CD14-positive monocyte (primary cell): ENCODE measurements around the gene RPS6KA2. TPM values are rescaled to one million over a fixed set of nuclear protein-coding genes. Genes with fewer than 3 reads are reported as not detected.

ENCODE experiments used
- DNase-seq, 3 donors: peaks; one replicate each; pipeline ENCODE4 v3.0.0-alpha.2; 2011 to 2022
- H2AFZ ChIP-seq: 2 replicates; pipeline ENCODE4 v1.6.0; 2012; ENCODE audit warnings: mild to moderate bottlenecking, low read depth, low read length, inconsistent platforms; ENCODE audit not compliant: insufficient read depth, poor library complexity, severe bottlenecking
- H3K27ac ChIP-seq, 2 donors: 1 replicate in 1 of 2; 2 replicates in 1 of 2; pipeline ENCODE4 v1.5.1; 2012 to 2013; ENCODE audit warnings: low read length in 2 of 2, control low read depth in 1 of 2, inconsistent platforms in 1 of 2, low read depth in 1 of 2, mild to moderate bottlenecking in 1 of 2
- H3K27me3 ChIP-seq, 2 donors: one replicate each; pipeline versions ENCODE4 v1.6.0 to v1.6.1; 2011 to 2013; ENCODE audit warnings: low read length in 2 of 2; ENCODE audit not compliant: control insufficient read depth in 2 of 2, insufficient read depth in 2 of 2
- H3K36me3 ChIP-seq, 2 donors: replicated peaks in 1 of 2; 1 replicate in 1 of 2; 2 replicates in 1 of 2; pipeline versions ENCODE4 v1.5.1 to v1.6.1; 2012 to 2013; ENCODE audit warnings: low read length in 2 of 2, control low read depth in 1 of 2, inconsistent platforms in 1 of 2, mild to moderate bottlenecking in 1 of 2; ENCODE audit not compliant: insufficient read depth in 2 of 2, control insufficient read depth in 1 of 2
- H3K4me1 ChIP-seq, 2 donors: 1 replicate in 1 of 2; 2 replicates in 1 of 2; pipeline versions ENCODE4 v1.5.1 to v1.6.1; 2012 to 2013; ENCODE audit warnings: low read length in 2 of 2, control low read depth in 1 of 2, inconsistent platforms in 1 of 2, mild to moderate bottlenecking in 1 of 2, moderate library complexity in 1 of 2; ENCODE audit not compliant: insufficient read depth in 2 of 2, control insufficient read depth in 1 of 2
- H3K4me2 ChIP-seq: replicated peaks from 2 replicates; pipeline ENCODE3; 2012; ENCODE audit warnings: low read length, moderate library complexity, mild to moderate bottlenecking; ENCODE audit not compliant: poor library complexity, severe bottlenecking; ENCODE audit errors: extremely low read depth
- H3K4me3 ChIP-seq, 3 experiments: fragments of 200-600 bp in 1 of 3; sonication (generic) in 1 of 3; replicated peaks in 1 of 3; 1 replicate in 2 of 3; 2 replicates in 1 of 3; pipeline ENCODE4 v1.5.1; 2011 to 2013; ENCODE audit warnings: low read length in 3 of 3, mild to moderate bottlenecking in 3 of 3, control low read depth in 2 of 3, low read depth in 2 of 3, inconsistent platforms in 1 of 3, moderate library complexity in 1 of 3
- H3K79me2 ChIP-seq: 2 replicates; pipeline ENCODE4 v1.6.0; 2012; ENCODE audit warnings: mild to moderate bottlenecking, control low read depth, inconsistent platforms, low read length, moderate library complexity; ENCODE audit not compliant: insufficient read depth
- H3K9ac ChIP-seq: 2 replicates; pipeline ENCODE4 v1.6.0; 2017; ENCODE audit warnings: low read length, mild to moderate bottlenecking; ENCODE audit not compliant: insufficient read depth, poor library complexity, severe bottlenecking
- H3K9me3 ChIP-seq, 2 donors: replicated peaks in 1 of 2; 1 replicate in 1 of 2; 2 replicates in 1 of 2; pipeline versions ENCODE4 v1.5.1 to v1.6.1; 2012 to 2013; ENCODE audit warnings: low read length in 2 of 2, control low read depth in 1 of 2; ENCODE audit not compliant: control insufficient read depth in 1 of 2, insufficient read depth in 1 of 2
- H4K20me1 ChIP-seq: 2 replicates; pipeline ENCODE4 v1.6.0; 2012; ENCODE audit warnings: mild to moderate bottlenecking, low read length, control low read depth, moderate library complexity; ENCODE audit not compliant: insufficient read depth
- H3K27ac Mint-ChIP-seq, 7 donors: one replicate each; pipeline ENCODE4 v1.8.0; 2020; ENCODE audit warnings: mild to moderate bottlenecking in 7 of 7, mixed read lengths in 7 of 7, moderate library complexity in 6 of 7, inconsistent platforms in 2 of 7
- H3K27me3 Mint-ChIP-seq, 3 donors: one replicate each; pipeline ENCODE4 v1.8.0; 2021 to 2022; ENCODE audit warnings: low read depth in 3 of 3, mild to moderate bottlenecking in 3 of 3, mixed read lengths in 3 of 3, moderate library complexity in 3 of 3, inconsistent platforms in 1 of 3
- H3K36me3 Mint-ChIP-seq, 2 donors: one replicate each; pipeline ENCODE4 v1.8.0; 2020; ENCODE audit warnings: mixed read lengths in 2 of 2, inconsistent platforms in 1 of 2, mild to moderate bottlenecking in 1 of 2
- H3K4me1 Mint-ChIP-seq: one replicate; pipeline ENCODE4 v1.8.0; 2020; ENCODE audit warnings: mild to moderate bottlenecking, mixed read lengths
- H3K4me3 Mint-ChIP-seq, 2 donors: one replicate each; pipeline ENCODE4 v1.8.0; 2020; ENCODE audit warnings: mild to moderate bottlenecking in 2 of 2, mixed read lengths in 2 of 2, moderate library complexity in 1 of 2
- H3K9me3 Mint-ChIP-seq, 7 donors: one replicate each; pipeline ENCODE4 v1.8.0; 2020 to 2022; ENCODE audit warnings: mixed read lengths in 7 of 7, mild to moderate bottlenecking in 6 of 7, moderate library complexity in 6 of 7, inconsistent platforms in 2 of 7
- CTCF ChIP-seq: fragments of 200-600 bp; IDR thresholded peaks from one replicate; pipeline ENCODE4 v1.8.0; 2022; ENCODE audit warnings: antibody characterized with exemption, mild to moderate bottlenecking
- WGBS: methylation state at CpG from one replicate; pipeline ENCODE4 v1.1.5; 2013; ENCODE audit warnings: missing lambda C conversion rate; ENCODE audit not compliant: insufficient coverage; 5-methylcytosine and 5-hydroxymethylcytosine counted together
- intact Hi-C, 2 donors: fragments of 100-400 bp; cut with micrococcal nuclease; formaldehyde crosslinking; loops; one replicate each; pipeline versions ENCODE4 v1.15.0 to v1.15.1; 2023
- polyA plus RNA-seq, 3 donors: library from polyadenylated mRNA; depleted of rRNA in 1 of 3; unstranded in 2 of 3; stranded (reverse) in 1 of 3; fragments of 300-500 nt in 2 of 3; fragments of >200 nt in 1 of 3; fragmentation: Illumina TruSeq in 2 of 3; gene quantifications; 1 replicate in 2 of 3; 2 replicates in 1 of 3; pipeline ENCODE4 v1.2.3, GENCODE V29; 2012 to 2021
- small RNA-seq: library from RNA; depleted of rRNA; stranded (forward); fragments of <200 nt; gene quantifications from one replicate; pipeline ENCODE3, GENCODE V24; 2012; ENCODE audit warnings: low read depth; ENCODE audit not compliant: insufficient read length

Gene RPS6KA2
- polyA plus RNA-seq, 3 donors = 1.4 to 3.1 (median 1.9) TPM

- H3K27ac Mint-ChIP-seq = peak overlapping the region in 1 of 7 donors; percentile 63
- H3K27me3 Mint-ChIP-seq = no peaks in the 10 kb centered on the region
- peaks cover 29 to 35% of the 10 kb centered on the region in 2 donors for H3K36me3 Mint-ChIP-seq
- no peak for TF ChIP-seq CTCF
- H3K4me3 Mint-ChIP-seq = no peak overlapping the region
- DNase-seq = peak in 2 of 3 donors; percentile 29 to 63
- Histone ChIP-seq H3K9me3 (no peaks in the 10 kb centered on the region), H3K27ac (no peak overlapping the region), H3K36me3 (peaks cover 25 to 36% of the 10 kb centered on the region in 2 donors), H3K4me2 (no peak overlapping the region), H3K79me2 (no peaks in the 10 kb centered on the region), H2AFZ (no peak overlapping the region), H3K27me3 (no peaks in the 10 kb centered on the region), H3K4me1 (peaks cover 12 to 15% of the 10 kb centered on the region in 2 donors), H4K20me1 (no peaks in the 10 kb centered on the region), H3K9ac (no peak overlapping the region), H3K4me3 (no peak overlapping the region)
- peaks cover 0 to 4% (median 0%) of the 10 kb centered on the region in 7 donors for H3K9me3 Mint-ChIP-seq
- H3K4me1 Mint-ChIP-seq = peaks cover 22% of the 10 kb centered on the region
- WGBS = 0% methylated on average over 1 of the region's 3 CpGs
- intact Hi-C loops = no loop called here
Measured at GRCh38 chr6:166361077-166361429, 266.0 kb downstream of the RPS6KA2 start.

GRCh38 chr6:166360243-166361076 lies 266.6 kb downstream of the RPS6KA2 start:
- H3K36me3 ChIP-seq = peaks cover 20 to 30% of the 10 kb centered on the region in 2 donors

More at GRCh38 chr6:166360243-166361076, 266.6 kb downstream of the RPS6KA2 start:
- Histone ChIP-seq H3K4me2 (no peak overlapping the region), H3K4me1 (peaks cover 12 to 15% of the 10 kb centered on the region in 2 donors), H3K9ac (no peak overlapping the region), H3K27ac (no peak overlapping the region), H3K79me2 (no peaks in the 10 kb centered on the region), H3K4me3 (no peak overlapping the region), H2AFZ (no peak overlapping the region), H3K9me3 (no peaks in the 10 kb centered on the region), H4K20me1 (no peaks in the 10 kb centered on the region), H3K27me3 (no peaks in the 10 kb centered on the region)
- Mint-ChIP-seq H3K4me1 (peaks cover 22% of the 10 kb centered on the region), H3K27ac (peak overlapping the region in 2 of 7 donors; percentile 33 to 60), H3K9me3 (peaks cover 0 to 4% (median 0%) of the 10 kb centered on the region in 7 donors), H3K27me3 (no peaks in the 10 kb centered on the region), H3K4me3 (no peak overlapping the region), H3K36me3 (peaks cover 24 to 30% of the 10 kb centered on the region in 2 donors)
- no peak for TF ChIP-seq CTCF
- 60% methylated on average over 3 of the region's 8 CpGs for WGBS
- peak in 1 of 3 donors; percentile 28 for DNase-seq
- intact Hi-C loops = no loop called here

Small RNA genes lying within 50 kb of the gene (small RNA-seq; reads per million reads assigned to genes)
- not detected for gene MIR1913

Other genes with a start within 250 kb of the RPS6KA2 start
- gene MPC1, start 244.3 kb downstream of the RPS6KA2 start, polyA plus RNA-seq = 100 to 1,000 TPM in 2 of 3 donors, 10 to 100 TPM in 1; 52.4 to 122 (median 104) TPM
- under 1 TPM; 0.05 to 0.33 (median 0.11) TPM for gene RAMACL, start 40.6 kb downstream of the RPS6KA2 start, polyA plus RNA-seq